Transverse colon (tissue), 4 donors: Measurements from ENCODE around the gene TPRKB. TPM values are rescaled to one million over a fixed set of nuclear protein-coding genes. Genes with fewer than 3 reads are reported as not detected.
A peak's percentile ranks its signal among the peaks of the same experiment; 100 is the strongest.
"Not testable (repeated sequence)": the region's sequence is repeated elsewhere in the genome, so short reads cannot be mapped to it uniquely, and the experiment has no call there.

Experiments
- DNase-seq: peaks from one replicate; pipeline ENCODE4 v3.0.0-alpha.2; 2019
- H3K27ac ChIP-seq, 4 donors: fragments of 200-600 bp; sonication (generic); 2 replicates each; pipeline ENCODE4 v1.5.1; 2016 to 2018; ENCODE audit warnings: inconsistent platforms in 4 of 4
- H3K27me3 ChIP-seq: fragments of 200-600 bp; sonication (generic); 2 replicates; pipeline ENCODE4 v1.5.1; 2017; ENCODE audit warnings: inconsistent platforms
- H3K36me3 ChIP-seq, 4 donors: fragments of 200-600 bp; sonication (generic); 2 replicates each; pipeline ENCODE4 v1.5.1; 2017 to 2019; ENCODE audit warnings: inconsistent platforms in 4 of 4
- H3K4me1 ChIP-seq, 4 donors: fragments of 200-600 bp; sonication (generic); 2 replicates each; pipeline ENCODE4 v1.5.1; 2017 to 2020; ENCODE audit warnings: inconsistent platforms in 4 of 4
- H3K4me3 ChIP-seq, 4 donors: fragments of 200-600 bp; sonication (generic); 1 replicate in 1 of 4; 2 replicates in 3 of 4; pipeline versions ENCODE4 v1.5.1 to v1.6.1; 2017 to 2019; ENCODE audit warnings: inconsistent platforms in 4 of 4
- H3K9me3 ChIP-seq, 2 donors: fragments of 200-600 bp; sonication (generic); 2 replicates each; pipeline ENCODE4 v1.5.1; 2017 to 2019; ENCODE audit warnings: inconsistent platforms in 2 of 2
- EP300 ChIP-seq: sonication (generic); formaldehyde crosslinking; IDR thresholded peaks from one replicate; pipeline ENCODE4 v1.6.1; 2017; ENCODE audit warnings: antibody characterized with exemption, low read depth
- POLR2A ChIP-seq: fragments of 450-650 bp; IDR thresholded peaks from one replicate; pipeline ENCODE4 v1.6.1; 2016; ENCODE audit warnings: antibody characterized with exemption, mild to moderate bottlenecking, moderate library complexity
- POLR2AphosphoS5 ChIP-seq, 3 donors: sonication (generic); formaldehyde crosslinking; IDR thresholded peaks; one replicate each; pipeline ENCODE4 v1.6.1; 2016; ENCODE audit warnings: antibody characterized with exemption in 3 of 3
- WGBS, 2 donors: methylation state at CpG; one replicate each; pipeline ENCODE4 v1.1.5; 2018; ENCODE audit warnings: low coverage in 1 of 2; 5-methylcytosine and 5-hydroxymethylcytosine counted together
- in situ Hi-C, 4 donors: fragments of 200-750 bp; cut with MboI; loops; one replicate each; pipeline versions ENCODE4 v1.15.0 to v1.15.1; 2017; ENCODE audit warnings: low sequenced_read_pairs in 3 of 4, low pct_ligation_motif_present in 1 of 4, low pct_unique_long_range_greater_than_20kb in 1 of 4
- intact Hi-C: fragments of 100-400 bp; cut with DNase I; formaldehyde crosslinking; loops from one replicate; pipeline ENCODE4 v1.15.1; 2023; ENCODE audit warnings: low total_unique reads
- total RNA-seq, 4 donors: library from RNA; depleted of rRNA; stranded (reverse); fragments of >200 nt; gene quantifications; one replicate each; pipeline ENCODE4 v1.1.0, GENCODE V29; 2016
- TF ChIP-seq, protein P1 (sequence below), 5 experiments: fragments of 200-600 bp in 3 of 5; fragments of 450-650 bp in 2 of 5; sonication (generic) in 3 of 5; IDR thresholded peaks; 1 replicate in 2 of 5; 2 replicates in 3 of 5; pipeline ENCODE4 v1.5.1; 2016 to 2017; ENCODE audit warnings: antibody characterized with exemption in 5 of 5, inconsistent platforms in 3 of 5, mild to moderate bottlenecking in 2 of 5, moderate library complexity in 1 of 5

TPRKB gene
- total RNA-seq, 4 donors from 2014 or later, result 10.5 to 76.2 (median 36.5) TPM

DNA sequence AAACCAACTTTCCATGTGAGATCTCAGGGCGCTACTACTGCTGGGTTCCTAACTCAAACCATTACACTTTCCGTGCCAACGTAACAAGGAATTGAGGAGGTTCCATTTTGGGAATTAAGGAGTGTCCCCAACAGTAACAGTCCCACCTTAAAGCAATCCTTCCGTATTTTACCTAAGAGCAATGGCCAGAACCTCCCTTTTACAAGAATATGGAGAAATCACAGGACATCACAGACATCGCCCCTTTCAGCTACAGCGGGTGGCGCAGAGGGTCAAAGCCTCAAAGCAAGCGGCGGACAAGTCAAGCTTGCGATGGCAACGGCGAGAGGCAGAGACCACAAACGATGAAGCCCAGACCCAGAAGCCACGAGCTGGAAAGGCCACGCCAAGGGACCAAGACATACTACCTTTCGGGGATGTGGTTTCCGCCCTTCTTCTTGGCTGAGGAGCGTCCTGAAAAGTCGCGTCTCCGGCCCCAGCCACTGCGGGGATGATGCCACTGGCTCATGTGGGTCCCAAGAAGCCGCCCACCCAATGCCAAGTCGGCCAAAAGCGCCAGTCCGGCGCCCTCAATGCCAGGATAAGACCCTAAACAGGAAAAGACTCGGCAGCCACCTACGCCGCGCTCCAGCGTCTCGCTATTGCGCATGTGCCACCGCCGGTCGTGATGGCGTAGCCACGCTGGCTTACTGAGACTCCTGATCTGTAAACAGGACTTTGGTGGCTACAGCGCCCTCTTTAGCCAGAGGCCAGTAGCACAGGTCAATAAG lies 42.5 kb upstream of the TPRKB start, which contains the start of gene DUSP11:
DUSP11 (minus strand) TSS at position 637 of the 770 bp plus-strand sequence; CDS start at position 508, 129 bp downstream.
- peak; percentile 97 for DNase-seq
- H3K4me1 ChIP-seq, result peaks cover 5 to 23% (median 14%) of the 10 kb centered on the region in 4 donors
- peak within 1 kb of the TSS; percentile 91 to 96 (median 92) for H3K27ac ChIP-seq
- H3K4me3 ChIP-seq, result peak within 1 kb of the TSS; percentile 70 to 92 (median 82)
- no peaks in the 10 kb centered on the region for H3K9me3 ChIP-seq
- TF ChIP-seq POLR2AphosphoS5 (IDR thresholded peaks at IDR 0.05), result peak; percentile 80 to 91 (median 90)
- TF ChIP-seq, protein P1, sequence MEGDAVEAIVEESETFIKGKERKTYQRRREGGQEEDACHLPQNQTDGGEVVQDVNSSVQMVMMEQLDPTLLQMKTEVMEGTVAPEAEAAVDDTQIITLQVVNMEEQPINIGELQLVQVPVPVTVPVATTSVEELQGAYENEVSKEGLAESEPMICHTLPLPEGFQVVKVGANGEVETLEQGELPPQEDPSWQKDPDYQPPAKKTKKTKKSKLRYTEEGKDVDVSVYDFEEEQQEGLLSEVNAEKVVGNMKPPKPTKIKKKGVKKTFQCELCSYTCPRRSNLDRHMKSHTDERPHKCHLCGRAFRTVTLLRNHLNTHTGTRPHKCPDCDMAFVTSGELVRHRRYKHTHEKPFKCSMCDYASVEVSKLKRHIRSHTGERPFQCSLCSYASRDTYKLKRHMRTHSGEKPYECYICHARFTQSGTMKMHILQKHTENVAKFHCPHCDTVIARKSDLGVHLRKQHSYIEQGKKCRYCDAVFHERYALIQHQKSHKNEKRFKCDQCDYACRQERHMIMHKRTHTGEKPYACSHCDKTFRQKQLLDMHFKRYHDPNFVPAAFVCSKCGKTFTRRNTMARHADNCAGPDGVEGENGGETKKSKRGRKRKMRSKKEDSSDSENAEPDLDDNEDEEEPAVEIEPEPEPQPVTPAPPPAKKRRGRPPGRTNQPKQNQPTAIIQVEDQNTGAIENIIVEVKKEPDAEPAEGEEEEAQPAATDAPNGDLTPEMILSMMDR (IDR thresholded peaks at IDR 0.05), result peak; percentile 89 to 92 (median 91)
- TF ChIP-seq POLR2A, result peak; percentile 84
- TF ChIP-seq EP300, result no peak
- H3K27me3 ChIP-seq, result no peaks in the 10 kb centered on the region
- WGBS, 2 donors, result 0% methylated on average over 3 to 34 of the region's 40 CpGs
- peaks cover 0 to 24% (median 6%) of the 10 kb centered on the region in 4 donors for H3K36me3 ChIP-seq
- intact Hi-C loops, result no loop called here
- in situ Hi-C loops, result loop anchor here in 1 of 4 donors (25.0 kb wide), 1 partner anchor 92 kb away; no protein-coding TSS in a partner anchor

DNA sequence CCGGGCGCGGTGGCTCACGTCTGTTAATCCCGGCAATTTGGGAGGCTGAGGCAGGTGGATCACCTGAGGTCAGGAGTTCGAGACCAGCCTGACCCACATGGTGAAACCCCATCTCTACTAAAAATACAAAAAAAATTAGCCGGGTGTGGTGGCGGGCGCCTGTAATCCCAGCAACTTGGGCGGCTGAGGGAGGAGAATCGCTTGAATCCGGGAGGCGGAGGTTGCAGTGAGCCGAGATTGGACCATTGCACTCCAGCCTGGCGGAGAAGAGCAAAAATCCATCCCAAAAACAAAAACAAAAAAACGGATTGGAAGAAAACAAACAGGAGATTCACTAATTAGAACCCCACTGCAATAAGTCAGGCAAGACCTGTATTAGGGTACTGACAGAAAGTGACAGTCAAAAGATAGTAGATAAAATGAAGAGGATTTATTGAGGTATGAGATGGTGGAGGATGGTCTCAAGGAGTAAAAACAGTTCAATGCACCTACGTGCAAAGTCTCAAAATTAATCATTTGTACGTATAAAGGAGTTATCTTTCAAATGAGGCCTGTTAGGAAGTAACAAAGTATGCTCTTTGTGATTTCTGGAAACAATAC lies 41.8 kb upstream of the TPRKB start:
- in situ Hi-C loops, result loop anchor here in 1 of 4 donors (25.0 kb wide), 1 partner anchor 92 kb away; no protein-coding TSS in a partner anchor
- H3K9me3 ChIP-seq, H3K27me3 ChIP-seq, intact Hi-C loops, DNase-seq: not testable (repeated sequence)
- peaks cover 5 to 23% (median 14%) of the 10 kb centered on the region in 4 donors for H3K4me1 ChIP-seq
- H3K27ac ChIP-seq, result peak overlapping the region; percentile 91 to 96 (median 92)
- peak overlapping the region; percentile 70 to 92 (median 82) for H3K4me3 ChIP-seq
- WGBS, 2 donors, result 60 to 71% methylated on average over 6 to 18 of the region's 18 CpGs
- peaks cover 0 to 29% (median 9%) of the 10 kb centered on the region in 4 donors for H3K36me3 ChIP-seq

DNA sequence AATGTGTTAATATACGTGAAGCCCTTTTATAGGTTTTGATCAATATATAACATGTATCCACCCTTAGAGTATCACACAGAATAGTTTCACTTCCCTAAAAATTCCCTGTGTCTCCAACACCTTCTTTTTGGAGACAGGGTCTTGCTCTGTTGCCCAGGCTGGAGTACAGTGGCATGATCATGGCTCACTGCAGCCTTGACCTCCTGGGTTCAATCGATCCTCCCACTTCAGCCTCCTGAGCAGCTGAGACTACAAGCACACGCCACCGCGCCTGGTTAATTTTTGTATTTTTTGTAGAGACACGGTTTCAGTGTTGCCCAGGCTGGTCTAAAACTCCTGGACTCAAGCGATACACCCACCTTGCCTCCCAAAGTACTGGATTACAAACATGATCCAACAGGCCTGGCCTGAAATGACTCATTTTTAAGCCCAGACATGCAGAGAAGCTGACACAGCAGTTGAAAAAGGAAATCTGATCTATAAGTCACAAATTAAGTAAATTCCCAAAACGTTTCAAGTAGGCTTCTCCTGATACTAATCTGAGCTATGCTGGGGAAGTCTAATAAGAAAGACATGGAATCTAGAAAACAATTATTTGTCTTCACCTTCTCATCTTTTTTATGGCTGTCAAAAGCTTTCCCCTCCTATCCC lies 39.8 kb upstream of the TPRKB start:
- Histone ChIP-seq H3K9me3 (no peaks in the 10 kb centered on the region), H3K27me3 (no peaks in the 10 kb centered on the region), H3K4me1 (peaks cover 5 to 23% (median 14%) of the 10 kb centered on the region in 4 donors), H3K4me3 (no peak overlapping the region), H3K27ac (no peak overlapping the region), H3K36me3 (peaks cover 0 to 48% (median 18%) of the 10 kb centered on the region in 4 donors)
- 89 to 90% methylated on average over 5 to 8 of the region's 8 CpGs for WGBS, 2 donors
- intact Hi-C loops, result no loop called here
- in situ Hi-C loops, result loop anchor here in 1 of 4 donors (25.0 kb wide), 1 partner anchor 90 kb away; no protein-coding TSS in a partner anchor
- no peak for DNase-seq
- no peak for TF ChIP-seq EP300
- TF ChIP-seq POLR2AphosphoS5 (IDR thresholded peaks at IDR 0.05), result no peak
- TF ChIP-seq POLR2A, result no peak
- TF ChIP-seq, protein P1 (IDR thresholded peaks at IDR 0.05), result no peak

DNA sequence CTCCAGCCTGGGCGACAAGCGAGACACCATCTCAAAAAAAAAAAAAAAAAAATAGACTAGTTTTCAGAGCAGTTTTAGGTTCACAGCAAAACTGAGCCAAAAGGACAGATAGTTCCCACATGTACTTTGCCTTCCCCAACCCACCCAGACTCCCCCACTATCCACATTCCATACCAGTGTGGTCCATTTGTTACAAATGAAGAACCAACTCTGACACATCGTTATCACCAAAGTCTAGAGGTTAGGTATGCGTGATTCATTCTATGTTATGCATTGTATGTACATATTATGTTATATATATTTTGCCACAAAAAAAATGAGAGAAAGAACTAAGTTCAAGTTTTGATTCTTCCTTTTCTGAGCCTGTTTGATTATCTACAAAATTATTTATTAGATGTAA lies 39.2 kb upstream of the TPRKB start:
- Histone ChIP-seq H3K27ac (no peak overlapping the region), H3K9me3 (no peaks in the 10 kb centered on the region), H3K4me3 (no peak overlapping the region), H3K36me3 (peaks cover 0 to 49% (median 18%) of the 10 kb centered on the region in 4 donors), H3K27me3 (no peaks in the 10 kb centered on the region), H3K4me1 (peaks cover 5 to 23% (median 14%) of the 10 kb centered on the region in 4 donors)
- in situ Hi-C loops, result loop anchor here in 1 of 4 donors (25.0 kb wide), 1 partner anchor 89 kb away; no protein-coding TSS in a partner anchor
- TF ChIP-seq, protein P1 (IDR thresholded peaks at IDR 0.05), result no peak
- TF ChIP-seq POLR2A, result no peak
- TF ChIP-seq EP300, result no peak
- TF ChIP-seq POLR2AphosphoS5 (IDR thresholded peaks at IDR 0.05), result no peak
- intact Hi-C loops, result no loop called here
- WGBS, 2 donors, result 94 to 96% methylated on average over 2 to 4 of the region's 4 CpGs
- DNase-seq, result no peak
